MM.1S (cell line): ENCODE results near the gene NCBP2.

ENCODE experiments used
- DNase-seq: peaks from one replicate; pipeline ENCODE4 v3.0.0-alpha.2; 2015
- H2AFZ ChIP-seq: fragments of 300-600 bp; sonication (generic); 2 replicates; pipeline ENCODE4 v1.6.0; 2016; ENCODE audit warnings: antibody characterized with exemption, low read length
- H3F3A ChIP-seq: fragments of 300-600 bp; sonication (generic); 2 replicates; pipeline ENCODE4 v1.6.1; 2016; ENCODE audit warnings: mild to moderate bottlenecking, antibody characterized with exemption, low read length, moderate library complexity, mixed read lengths; ENCODE audit not compliant: insufficient read depth
- H3K27ac ChIP-seq: fragments of 300-600 bp; sonication (generic); 2 replicates; pipeline ENCODE4 v1.5.1; 2016; ENCODE audit warnings: mild to moderate bottlenecking, low read length
- H3K27me3 ChIP-seq: fragments of 300-600 bp; sonication (generic); replicated peaks from 2 replicates; pipeline ENCODE4 v1.6.0; 2016; ENCODE audit warnings: low read length; ENCODE audit not compliant: insufficient read depth
- H3K36me3 ChIP-seq: fragments of 300-600 bp; sonication (generic); replicated peaks from 2 replicates; pipeline ENCODE4 v1.6.1; 2016; ENCODE audit warnings: mild to moderate bottlenecking, low read length, mixed read lengths; ENCODE audit not compliant: insufficient read depth
- H3K4me1 ChIP-seq: fragments of 300-600 bp; sonication (generic); 2 replicates; pipeline ENCODE4 v1.6.1; 2016; ENCODE audit warnings: low read length, mixed read lengths
- H3K4me2 ChIP-seq: fragments of 300-600 bp; sonication (generic); 2 replicates; pipeline ENCODE4 v1.6.0; 2016; ENCODE audit warnings: low read depth, low read length
- H3K4me3 ChIP-seq: fragments of 300-600 bp; sonication (generic); 2 replicates; pipeline ENCODE4 v1.5.1; 2016; ENCODE audit warnings: low read length, mixed read lengths
- H3K79me2 ChIP-seq: fragments of 300-600 bp; sonication (generic); 2 replicates; pipeline ENCODE4 v1.6.1; 2016; ENCODE audit warnings: mixed run types, low read length, mixed read lengths
- H3K9ac ChIP-seq: fragments of 300-600 bp; sonication (generic); 2 replicates; pipeline ENCODE4 v1.6.1; 2016; ENCODE audit warnings: low read length, mixed read lengths
- H3K9me2 ChIP-seq: fragments of 300-600 bp; sonication (generic); replicated peaks from 2 replicates; pipeline ENCODE4 v1.6.1; 2016; ENCODE audit warnings: mild to moderate bottlenecking, low read length, mixed read lengths; ENCODE audit not compliant: insufficient read depth
- H3K9me3 ChIP-seq: fragments of 300-600 bp; sonication (generic); replicated peaks from 2 replicates; pipeline ENCODE4 v1.6.1; 2016; ENCODE audit warnings: mild to moderate bottlenecking, low read length, mixed read lengths; ENCODE audit not compliant: insufficient read depth
- H4K20me1 ChIP-seq: fragments of 300-600 bp; sonication (generic); 2 replicates; pipeline ENCODE4 v1.6.1; 2016; ENCODE audit warnings: mild to moderate bottlenecking, low read length, moderate library complexity, mixed read lengths; ENCODE audit not compliant: insufficient read depth
- CTCF ChIP-seq: fragments of 300-600 bp; sonication (generic); IDR thresholded peaks from 2 replicates; pipeline ENCODE4 v1.5.1; 2016; ENCODE audit warnings: antibody characterized with exemption, low read length, mixed read lengths
- EZH2 ChIP-seq: fragments of 300-600 bp; sonication (generic); optimal IDR thresholded peaks from 2 replicates; pipeline ENCODE3; 2017; ENCODE audit warnings: low read depth, mild to moderate bottlenecking, antibody characterized with exemption, low read length, mixed read lengths
- EZH2phosphoT487 ChIP-seq: fragments of 300-600 bp; sonication (generic); IDR thresholded peaks from 2 replicates; pipeline ENCODE4 v1.6.1; 2018; ENCODE audit warnings: antibody characterized with exemption, low read length

NCBP2 gene

GRCh38 chr3:196951371-196951770 is 9.0 kb upstream of the NCBP2 start:
- Histone ChIP-seq H3K27ac (no peak overlapping the region), H3K4me1 (no peaks in the 10 kb centered on the region), H4K20me1 (no peaks in the 10 kb centered on the region), H3K79me2 (no peaks in the 10 kb centered on the region), H3F3A (no peaks in the 10 kb centered on the region), H2AFZ (no peak overlapping the region), H3K9me3 (no peaks in the 10 kb centered on the region), H3K27me3 (0 out of 2 replicates have a peak, but pooled peaks cover 4% of the 10 kb centered on the region), H3K36me3 (no peaks in the 10 kb centered on the region), H3K4me3 (no peak overlapping the region), H3K9ac (no peak overlapping the region), H3K9me2 (no peaks in the 10 kb centered on the region), H3K4me2 (no peak overlapping the region)
- TF ChIP-seq EZH2 = no peak
- TF ChIP-seq EZH2phosphoT487 = no peak
- TF ChIP-seq CTCF = no peak
- DNase-seq = no peak

DNA sequence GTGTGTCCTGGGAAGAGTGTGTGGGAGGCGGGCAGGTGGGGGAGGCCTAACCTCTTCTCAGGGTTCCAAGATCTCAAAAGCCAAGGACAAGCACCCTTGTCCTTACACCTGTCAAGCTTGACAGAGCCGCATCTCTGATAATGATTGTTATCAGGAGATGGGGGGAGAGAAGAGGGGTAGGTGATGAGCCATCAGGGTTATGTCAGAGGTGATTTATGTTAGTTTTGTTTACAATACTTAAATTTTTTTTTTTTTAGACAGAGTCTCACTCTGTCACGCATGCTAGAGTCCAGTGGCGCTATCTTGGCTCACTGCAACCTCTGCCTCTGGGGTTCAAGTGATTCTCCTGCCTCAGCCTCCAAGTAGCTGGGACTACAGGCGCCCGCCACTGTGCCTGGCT is 7.4 kb upstream of the NCBP2 start:
- H3K4me1 ChIP-seq = no peaks in the 10 kb centered on the region
- TF ChIP-seq EZH2phosphoT487 (no peak), EZH2 (no peak), CTCF (no peak)
- H3K27me3 ChIP-seq = 0 out of 2 replicates have a peak, but pooled peaks cover 4% of the 10 kb centered on the region
- H4K20me1 ChIP-seq = no peaks in the 10 kb centered on the region
- H3K9ac ChIP-seq = no peak overlapping the region
- H3K4me3 ChIP-seq = no peak overlapping the region
- no peaks in the 10 kb centered on the region for H3K36me3 ChIP-seq
- DNase-seq = no peak
- no peak overlapping the region for H3K27ac ChIP-seq
- no peaks in the 10 kb centered on the region for H3K9me2 ChIP-seq
- 0 out of 2 replicates have a peak, but pooled peaks cover 3% of the 10 kb centered on the region for H3K79me2 ChIP-seq
- no peaks in the 10 kb centered on the region for H3K9me3 ChIP-seq
- H3K4me2 ChIP-seq = no peak overlapping the region
- H2AFZ ChIP-seq = no peak overlapping the region
- no peaks in the 10 kb centered on the region for H3F3A ChIP-seq

DNA sequence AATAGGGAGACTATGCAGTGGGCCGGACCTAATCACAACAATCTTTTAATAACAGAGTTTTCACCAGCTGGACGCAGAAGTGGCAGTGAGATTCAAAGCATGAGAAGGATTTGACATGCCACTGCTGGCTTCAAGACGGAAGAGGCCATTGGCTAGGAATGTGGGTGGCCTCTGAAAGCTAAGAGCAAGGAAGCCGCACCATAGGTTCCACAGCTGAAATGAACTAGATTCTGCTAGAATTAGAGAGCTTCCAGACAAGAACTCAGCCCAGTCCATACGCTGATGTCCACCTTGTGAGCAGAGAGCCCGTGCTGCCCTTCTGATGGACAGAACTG is 6.9 kb upstream of the NCBP2 start:
- Histone ChIP-seq H3K4me2 (no peak overlapping the region), H3K9me3 (no peaks in the 10 kb centered on the region), H3K79me2 (peaks cover 5% of the 10 kb centered on the region)

More for the DNA sequence above, 6.9 kb upstream of the NCBP2 start:
- H3K27me3 ChIP-seq = no peaks in the 10 kb centered on the region
- H3K4me1 ChIP-seq = no peaks in the 10 kb centered on the region
- H3K36me3 ChIP-seq = no peaks in the 10 kb centered on the region
- TF ChIP-seq CTCF (no peak), EZH2phosphoT487 (no peak)
- no peak for DNase-seq
- H3K9ac ChIP-seq = no peak overlapping the region
- no peak overlapping the region for H3K4me3 ChIP-seq
- H3F3A ChIP-seq = no peaks in the 10 kb centered on the region
- H3K27ac ChIP-seq = no peak overlapping the region
- H2AFZ ChIP-seq = no peak overlapping the region
- no peaks in the 10 kb centered on the region for H3K9me2 ChIP-seq
- H4K20me1 ChIP-seq = no peaks in the 10 kb centered on the region
